Small intestine (tissue), 7 donors: ENCODE data around the gene TMEM273. TPM values are rescaled to one million over a fixed set of nuclear protein-coding genes. Genes with fewer than 3 reads are reported as not detected.

Experiments used
- DNase-seq, 2 donors: peaks; one replicate each; pipeline versions ENCODE4 v3.0.0 to v3.0.0-alpha.2; 2013
- FAIRE-seq: peaks from 2 replicates; lab custom pipeline; 2012; peaks lifted over from hg19 to GRCh38; lab: Jason Lieb, UNC
- H3K27ac ChIP-seq, 3 donors: one replicate each; pipeline ENCODE4 v1.5.1; 2013; ENCODE audit warnings: low read length in 2 of 3, mild to moderate bottlenecking in 2 of 3, control low read depth in 1 of 3, inconsistent platforms in 1 of 3, low read depth in 1 of 3, moderate library complexity in 1 of 3
- H3K27me3 ChIP-seq, 3 donors: one replicate each; pipeline ENCODE4 v1.6.1; 2013; ENCODE audit warnings: low read length in 3 of 3, inconsistent platforms in 1 of 3; ENCODE audit not compliant: control insufficient read depth in 3 of 3, insufficient read depth in 3 of 3
- H3K36me3 ChIP-seq, 3 donors: one replicate each; pipeline ENCODE4 v1.6.1; 2013; ENCODE audit warnings: low read length in 3 of 3, inconsistent platforms in 1 of 3, low read depth in 1 of 3, mild to moderate bottlenecking in 1 of 3, moderate library complexity in 1 of 3; ENCODE audit not compliant: control insufficient read depth in 3 of 3, insufficient read depth in 2 of 3
- H3K4me1 ChIP-seq, 3 donors: one replicate each; pipeline ENCODE4 v1.6.1; 2013; ENCODE audit warnings: low read length in 2 of 3, inconsistent platforms in 1 of 3, low read depth in 1 of 3, mild to moderate bottlenecking in 1 of 3, moderate library complexity in 1 of 3; ENCODE audit not compliant: control insufficient read depth in 3 of 3, insufficient read depth in 2 of 3
- H3K4me3 ChIP-seq, 3 donors: one replicate each; pipeline ENCODE4 v1.5.1; 2013; ENCODE audit warnings: low read length in 3 of 3, control low read depth in 1 of 3, inconsistent platforms in 1 of 3, low read depth in 1 of 3, mild to moderate bottlenecking in 1 of 3, moderate library complexity in 1 of 3
- H3K9me3 ChIP-seq, 2 donors: one replicate each; pipeline ENCODE4 v1.6.1; 2013; ENCODE audit warnings: low read depth in 1 of 2, low read length in 1 of 2; ENCODE audit not compliant: control insufficient read depth in 2 of 2, insufficient read depth in 1 of 2
- WGBS, 3 donors: extraction: QIAGEN DNeasy Blood & Tissue Kit; methylation state at CpG; one replicate each; pipeline ENCODE4 v1.1.7; 2013; 5-methylcytosine and 5-hydroxymethylcytosine counted together
- polyA plus RNA-seq, 4 donors: library from polyadenylated mRNA; stranded (reverse) in 3 of 4; unstranded in 1 of 4; fragments of 200-250 nt in 3 of 4; fragments of 120-200 nt in 1 of 4; gene quantifications; one replicate each; pipeline versions ENCODE4 v1.2.1 to v1.2.3, GENCODE V29; 2013
- donor health status: healthy with polysubstance abuse.
- donor health status: control.
- donor health status: control.
- donor health status: Bipolar disorder and iron deficiency.
- donor health status: healthy.

The TMEM273 gene
- polyA plus RNA-seq, 4 donors: 1.8 to 19.9 (median 3.4) TPM

DNA sequence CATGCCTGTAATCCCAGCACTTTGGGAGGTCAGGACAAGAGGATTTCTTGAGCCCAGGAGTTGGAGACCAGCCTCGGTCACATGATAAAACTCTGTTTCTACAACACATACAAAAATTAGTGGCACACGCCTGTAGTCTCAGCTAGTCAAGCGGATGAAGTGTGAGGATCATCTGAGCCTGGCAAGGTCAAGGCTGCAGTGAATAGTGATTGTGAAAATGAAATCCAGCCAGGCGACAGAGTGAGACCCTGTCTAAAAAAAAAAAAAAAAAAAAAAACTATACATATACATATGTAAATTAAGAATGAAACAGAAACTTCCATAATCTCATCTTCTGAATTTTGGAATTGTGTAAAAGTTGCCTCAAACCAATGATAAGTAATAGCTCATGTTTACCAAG lies 36.2 kb downstream of the TMEM273 start:
- Histone ChIP-seq H3K4me3 (no peak overlapping the region), H3K36me3 (no peaks in the 10 kb centered on the region), H3K4me1 (no peaks in the 10 kb centered on the region), H3K9me3 (peaks cover 0 to 10% of the 10 kb centered on the region in 2 donors), H3K27ac (no peak overlapping the region), H3K27me3 (no peaks in the 10 kb centered on the region)
- no peak for FAIRE-seq
- no peak for DNase-seq
- WGBS, 3 donors: 78 to 83% (median 81%) methylated on average over 4 of the region's 4 CpGs

DNA sequence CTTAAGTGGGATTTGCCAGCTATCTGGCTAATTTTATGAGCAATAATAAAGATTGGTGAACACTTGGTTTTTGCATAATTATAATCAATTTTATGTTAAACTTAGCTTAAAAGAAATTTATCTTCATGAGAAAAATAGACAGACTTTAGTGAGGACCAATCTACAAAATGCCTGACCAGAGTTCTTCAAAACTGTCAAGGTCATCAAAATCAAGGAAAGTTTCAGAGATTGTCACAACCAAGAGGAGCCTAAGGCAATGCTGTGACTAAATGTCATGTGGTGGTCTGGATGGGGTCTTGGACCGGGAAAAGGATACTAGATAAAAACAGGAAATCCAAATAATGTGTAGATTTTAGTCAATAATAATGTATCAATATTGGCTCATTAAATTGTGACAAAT lies 36.7 kb downstream of the TMEM273 start:
- H3K27me3 ChIP-seq: no peaks in the 10 kb centered on the region
- H3K4me1 ChIP-seq: no peaks in the 10 kb centered on the region
- no peak overlapping the region for H3K27ac ChIP-seq
- H3K36me3 ChIP-seq: no peaks in the 10 kb centered on the region
- 76 to 87% (median 85%) methylated on average over 1 of the region's 1 CpG for WGBS, 3 donors
- DNase-seq: no peak
- FAIRE-seq: no peak
- H3K9me3 ChIP-seq: peaks cover 0 to 11% of the 10 kb centered on the region in 2 donors
- no peak overlapping the region for H3K4me3 ChIP-seq

DNA sequence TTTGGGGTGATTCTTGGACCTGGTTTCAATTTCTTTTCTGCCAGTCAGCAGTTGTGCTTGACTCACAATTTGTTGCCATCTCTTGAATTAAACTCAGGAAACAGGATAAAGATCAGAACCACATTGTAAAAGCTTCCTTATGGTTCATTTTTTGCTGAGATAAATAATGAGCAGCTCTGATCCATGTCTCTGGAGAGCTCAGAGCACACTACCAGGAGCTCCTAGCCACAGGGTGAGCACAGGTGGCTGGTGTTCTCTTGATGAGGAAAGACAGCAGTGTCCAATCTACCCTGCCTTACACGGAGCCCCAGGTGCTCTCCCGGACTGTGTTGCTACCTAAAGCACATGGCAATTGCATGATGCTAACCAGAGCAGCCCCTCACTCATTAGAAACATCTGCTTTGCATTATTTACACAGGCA lies 37.2 kb downstream of the TMEM273 start:
- Histone ChIP-seq H3K4me1 (no peaks in the 10 kb centered on the region), H3K27me3 (no peaks in the 10 kb centered on the region), H3K27ac (no peak overlapping the region), H3K9me3 (peaks cover 0 to 11% of the 10 kb centered on the region in 2 donors), H3K36me3 (no peaks in the 10 kb centered on the region), H3K4me3 (no peak overlapping the region)
- FAIRE-seq (no peak), DNase-seq (no peak)
- WGBS, 3 donors: 40 to 64% (median 40%) methylated on average over 2 of the region's 2 CpGs

DNA sequence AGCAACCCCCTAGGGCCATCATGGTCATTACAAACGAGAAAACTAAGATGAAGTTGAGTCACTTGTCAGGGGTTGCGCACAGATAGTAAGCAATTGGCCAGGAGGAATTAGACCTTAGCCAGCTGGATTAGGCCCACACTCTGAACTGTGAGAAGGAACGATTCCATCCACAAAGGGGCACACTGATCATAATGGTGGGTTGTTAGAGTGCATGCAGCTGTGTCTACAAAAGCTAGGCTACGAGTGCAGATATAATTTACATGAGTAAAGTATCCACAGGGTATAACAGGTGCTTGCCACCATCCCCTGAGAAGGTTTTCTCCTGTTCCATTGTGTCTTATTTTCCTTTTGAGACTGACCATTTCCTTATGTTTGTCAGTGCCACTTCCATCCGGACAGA lies 37.8 kb downstream of the TMEM273 start:
- no peak for FAIRE-seq
- 61 to 74% (median 71%) methylated on average over 5 of the region's 5 CpGs for WGBS, 3 donors
- H3K4me3 ChIP-seq: no peak overlapping the region

GRCh38 chr10:49149881-49150280 lies 38.3 kb downstream of the TMEM273 start:
- H3K27ac ChIP-seq: no peak overlapping the region
- DNase-seq (no peak), FAIRE-seq (no peak)
- H3K4me1 ChIP-seq: no peaks in the 10 kb centered on the region
- no peaks in the 10 kb centered on the region for H3K36me3 ChIP-seq
- H3K9me3 ChIP-seq: peaks cover 0 to 11% of the 10 kb centered on the region in 2 donors
- H3K4me3 ChIP-seq: no peak overlapping the region
- no peaks in the 10 kb centered on the region for H3K27me3 ChIP-seq
- 70 to 87% (median 80%) methylated on average over 3 of the region's 3 CpGs for WGBS, 3 donors

More for the DNA sequence above, 37.8 kb downstream of the TMEM273 start:
- DNase-seq: no peak
- Histone ChIP-seq H3K4me1 (no peaks in the 10 kb centered on the region), H3K27ac (no peak overlapping the region), H3K9me3 (peaks cover 0 to 11% of the 10 kb centered on the region in 2 donors), H3K36me3 (no peaks in the 10 kb centered on the region), H3K27me3 (no peaks in the 10 kb centered on the region)

- DNase-seq (peak in 1 of 2 donors; percentile 7), FAIRE-seq (no peak)
- H3K9me3 ChIP-seq: peaks cover 0 to 11% of the 10 kb centered on the region in 2 donors
- WGBS, 3 donors: 68 to 81% (median 75%) methylated on average over 2 of the region's 2 CpGs
- no peak overlapping the region for H3K27ac ChIP-seq
- no peaks in the 10 kb centered on the region for H3K4me1 ChIP-seq
- no peaks in the 10 kb centered on the region for H3K36me3 ChIP-seq
- peaks cover 0 to 3% (median 0%) of the 10 kb centered on the region in 3 donors for H3K27me3 ChIP-seq
- H3K4me3 ChIP-seq: no peak overlapping the region
Observed at GRCh38 chr10:49144058-49144720, 44.0 kb downstream of the TMEM273 start.

DNA sequence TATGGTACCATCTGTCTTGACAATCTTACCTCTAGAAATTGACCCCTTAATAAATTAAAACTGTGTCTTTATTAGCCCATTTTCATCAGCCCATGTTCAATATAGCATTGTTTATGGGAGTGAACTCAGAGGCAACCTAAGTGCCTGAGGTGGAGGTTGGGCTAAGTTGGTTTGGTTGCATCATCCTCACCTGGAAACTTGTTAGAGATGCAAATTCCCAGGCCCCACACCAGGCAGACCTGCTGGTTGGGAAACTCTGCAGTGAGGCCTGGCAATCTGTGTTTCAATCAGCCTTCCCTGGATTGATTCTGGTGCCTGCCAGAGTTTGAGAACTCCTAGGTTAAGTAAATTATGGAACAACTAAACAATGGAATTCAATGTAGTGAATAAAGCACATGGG lies 44.9 kb downstream of the TMEM273 start:
- peaks cover 0 to 10% of the 10 kb centered on the region in 2 donors for H3K9me3 ChIP-seq
- peaks cover 0 to 3% (median 0%) of the 10 kb centered on the region in 3 donors for H3K27me3 ChIP-seq
- no peaks in the 10 kb centered on the region for H3K4me1 ChIP-seq
- DNase-seq: no peak
- H3K4me3 ChIP-seq: no peak overlapping the region
- no peaks in the 10 kb centered on the region for H3K36me3 ChIP-seq
- FAIRE-seq: no peak
- no peak overlapping the region for H3K27ac ChIP-seq

DNA sequence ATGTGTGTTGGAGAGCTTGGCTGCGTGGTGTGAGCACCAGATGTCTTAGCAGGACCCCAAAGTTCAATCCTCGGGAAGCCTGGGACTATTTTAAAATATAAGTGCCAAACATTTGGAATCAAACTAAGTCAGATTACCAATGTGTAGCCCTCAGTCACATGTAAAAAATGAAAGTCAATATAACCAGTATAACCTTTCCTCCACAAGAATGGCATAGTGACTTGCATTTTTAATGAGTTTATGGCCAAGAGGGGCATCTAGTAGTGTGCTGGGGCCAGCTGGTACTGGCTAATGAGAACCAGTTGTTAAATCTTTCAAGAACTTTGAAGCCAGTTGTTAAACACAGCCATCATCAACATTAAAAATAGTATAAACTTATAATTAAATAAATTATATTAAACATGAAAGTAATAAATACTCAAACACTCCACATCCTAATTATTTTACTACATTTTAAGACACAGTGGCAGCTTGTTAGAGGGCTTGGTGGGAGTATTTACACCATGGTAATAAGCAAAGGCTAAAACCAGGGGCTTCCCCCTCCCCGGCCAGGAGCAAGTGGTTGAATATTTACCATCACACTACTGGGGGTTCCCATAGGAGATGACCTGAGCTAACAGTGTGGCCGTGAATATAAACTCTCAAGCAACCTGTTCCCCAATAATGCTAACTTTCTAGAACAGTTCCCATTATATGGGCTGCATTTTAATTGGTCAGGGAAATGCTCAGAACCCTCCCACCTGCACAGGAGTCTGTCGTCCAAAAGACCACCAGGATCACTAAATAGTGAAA lies 46.5 kb downstream of the TMEM273 start:
- FAIRE-seq: no peak
- H3K27me3 ChIP-seq: peaks cover 0 to 3% (median 0%) of the 10 kb centered on the region in 3 donors
- H3K27ac ChIP-seq: no peak overlapping the region
- no peaks in the 10 kb centered on the region for H3K36me3 ChIP-seq
- no peaks in the 10 kb centered on the region for H3K4me1 ChIP-seq
- DNase-seq: no peak
- WGBS, 3 donors: 64 to 80% (median 77%) methylated on average over 5 of the region's 5 CpGs
- H3K4me3 ChIP-seq: no peak overlapping the region
- no peaks in the 10 kb centered on the region for H3K9me3 ChIP-seq
